CD4-positive, alpha-beta T cell treated with Interferon alpha-2 for 1 hour (primary cell): ENCODE results near the gene LAMB3.

Source experiments
- DNase-seq, 2 donors: peaks; one replicate each; pipeline ENCODE4 v3.0.0-alpha.2; 2020 to 2022

Gene LAMB3

DNA sequence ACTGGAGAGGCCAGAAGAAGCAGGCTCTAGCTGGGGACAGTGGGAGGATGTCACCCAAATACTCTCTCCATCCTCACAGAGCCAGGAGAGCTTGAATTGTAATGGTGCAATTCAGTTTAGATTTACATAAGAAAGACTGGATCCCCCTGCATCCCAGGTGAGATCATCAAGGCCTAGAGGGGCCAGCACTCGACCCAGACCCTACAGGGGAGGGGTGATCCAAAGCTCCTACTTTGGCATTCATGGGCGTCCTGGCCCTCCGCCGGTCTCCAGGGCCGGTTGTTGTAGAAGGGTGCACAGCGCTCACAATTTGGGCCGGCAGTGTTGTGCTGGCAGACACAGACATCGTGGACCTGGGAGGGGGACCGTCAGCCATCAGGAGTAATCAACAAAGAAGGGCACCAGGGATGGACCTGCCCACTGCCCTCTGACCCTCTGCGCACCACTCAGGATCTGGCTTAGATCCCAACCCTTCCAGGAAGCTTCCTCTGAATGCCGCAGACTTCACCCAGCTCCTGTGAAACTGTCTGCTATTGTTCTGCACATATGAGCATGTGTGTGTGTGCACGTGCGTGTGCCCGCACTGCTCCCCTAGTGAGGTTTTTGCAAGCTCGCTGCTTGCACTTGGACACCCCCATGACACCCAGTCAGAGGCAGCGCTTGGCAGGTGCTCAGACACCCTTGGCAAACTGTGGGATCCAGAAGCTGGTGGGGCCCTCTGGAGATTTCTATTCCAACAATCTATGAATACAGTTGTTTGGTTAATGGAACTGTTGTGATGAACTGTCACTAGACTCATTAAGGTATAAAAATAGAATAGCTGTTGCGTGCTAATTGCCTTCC lies 21.6 kb downstream of the LAMB3 start:
- DNase-seq = no peak

DNA sequence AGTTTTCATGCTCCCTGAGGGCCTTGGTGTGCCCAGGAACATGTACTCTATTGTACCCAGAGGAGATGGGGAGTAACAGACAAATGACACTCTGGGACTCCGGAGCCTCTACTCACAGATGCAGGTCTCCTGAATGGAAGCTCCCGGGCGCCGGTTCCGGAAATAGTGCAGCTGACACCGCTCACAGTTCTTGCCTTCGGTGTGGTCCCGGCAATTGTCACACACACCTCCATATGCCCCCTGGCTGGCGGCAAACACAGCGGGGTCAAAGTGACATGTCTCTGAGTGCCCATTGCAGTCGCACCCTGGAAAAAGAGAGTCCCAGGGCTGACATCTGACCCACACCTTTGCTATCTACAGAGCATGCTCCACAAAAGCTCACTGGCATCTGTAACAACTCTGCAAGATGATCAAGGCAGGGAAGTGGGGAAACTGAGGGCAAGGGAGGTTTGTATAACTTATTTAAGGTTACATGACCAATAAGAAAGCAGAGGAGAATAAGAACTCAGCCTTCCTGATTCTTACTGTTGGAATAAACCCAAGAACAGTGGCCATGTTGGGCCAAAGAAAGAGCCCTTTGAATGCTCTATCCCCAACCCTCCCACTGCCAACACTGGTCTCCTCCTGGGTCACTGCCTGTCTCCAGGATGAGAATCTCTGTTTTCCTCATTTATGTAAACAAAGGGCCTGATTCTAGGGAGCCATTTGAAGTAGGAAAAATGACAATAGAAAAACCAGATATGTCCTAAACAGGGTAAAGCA lies 22.4 kb downstream of the LAMB3 start:
- DNase-seq = no peak

DNA sequence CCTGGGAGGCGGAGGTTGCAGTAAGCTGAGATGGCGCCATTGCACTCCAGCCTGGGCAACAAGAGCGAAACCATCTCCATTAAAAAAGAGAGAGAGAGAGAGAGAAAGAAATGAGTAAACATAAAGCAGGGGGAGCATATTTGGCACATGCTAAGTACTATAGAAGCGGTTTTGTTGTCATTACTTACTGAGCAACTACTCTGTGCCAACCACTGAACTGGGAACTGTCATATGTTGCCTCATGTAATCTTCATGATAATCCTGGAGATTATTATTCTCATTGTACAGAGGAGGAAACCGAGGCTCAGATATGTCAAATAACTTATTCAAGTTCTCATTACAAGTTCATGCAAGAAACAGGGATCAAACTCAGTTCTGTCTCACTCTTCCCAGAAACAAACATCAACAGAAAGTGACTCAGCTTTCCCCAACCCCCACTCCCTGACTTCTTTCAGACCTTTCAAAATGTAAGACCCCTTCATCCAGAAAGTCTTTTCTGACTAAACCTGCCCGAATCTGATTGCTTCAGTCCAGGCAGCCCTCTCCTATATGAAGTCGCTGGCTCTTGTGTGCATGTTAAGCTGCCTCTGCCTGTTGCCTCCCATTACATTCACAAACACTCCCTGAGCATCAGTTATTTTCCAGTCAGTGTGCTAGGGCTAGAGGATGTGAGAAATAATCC lies 23.5 kb downstream of the LAMB3 start:
- no peak for DNase-seq

DNA sequence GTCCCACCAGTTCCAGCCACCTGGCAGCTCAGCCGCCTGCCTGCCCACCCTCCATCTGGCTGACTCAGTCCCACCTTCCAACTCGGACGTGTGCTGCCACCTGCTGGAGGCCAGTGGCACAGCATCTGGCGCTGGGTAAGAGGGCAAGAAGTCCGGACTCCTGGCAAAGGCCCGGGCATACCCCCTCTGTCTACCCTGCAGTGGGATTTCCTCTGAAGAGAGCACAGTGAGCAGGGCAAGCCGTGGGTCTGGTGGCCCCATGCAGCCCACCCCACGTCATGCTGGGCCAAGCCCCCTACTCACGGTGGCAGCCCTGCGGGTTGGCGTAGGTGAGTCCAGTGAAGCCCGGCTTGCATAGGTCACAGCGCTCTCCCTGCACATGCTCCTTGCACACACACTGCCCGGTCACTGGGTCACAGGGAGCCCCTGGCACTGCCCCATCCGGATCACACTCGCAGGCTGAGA lies 24.5 kb downstream of the LAMB3 start:
- peak; percentile 60 to 74 for DNase-seq

DNA sequence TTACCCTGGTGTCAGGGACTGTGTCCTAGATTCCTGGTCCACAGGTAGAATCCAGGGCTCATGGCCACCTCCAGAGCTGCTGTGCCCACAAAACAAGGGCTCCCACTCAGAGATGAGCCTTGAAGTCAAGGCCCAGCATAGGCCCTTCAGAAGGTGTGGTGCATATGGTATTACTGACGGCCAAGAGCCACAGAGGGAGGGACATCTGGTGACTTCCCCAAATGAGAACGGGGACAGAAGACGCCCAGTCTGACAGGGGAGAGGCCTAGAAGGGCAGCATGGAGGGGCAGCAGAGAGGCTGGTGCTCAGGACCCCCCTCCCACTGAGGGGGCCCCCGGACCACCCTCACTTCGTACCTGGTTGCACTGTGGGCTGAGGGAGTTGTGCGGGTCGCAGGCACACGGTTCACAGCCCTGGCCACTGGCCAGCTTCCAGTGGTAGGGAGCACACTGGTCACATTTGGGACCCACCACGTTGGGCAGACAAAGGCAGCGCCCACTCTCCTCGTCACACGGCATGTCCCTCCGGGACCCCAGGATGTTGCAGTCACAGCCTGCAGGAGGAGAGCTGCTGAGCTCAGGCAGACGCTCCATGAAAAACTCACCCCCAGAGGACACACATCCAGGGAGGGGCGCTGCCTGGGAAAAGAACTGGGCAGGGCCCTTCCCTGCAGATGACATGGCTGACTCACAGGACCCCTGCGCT lies 25.0 kb downstream of the LAMB3 start:
- DNase-seq = peak in 1 of 2 donors; percentile 30

DNA sequence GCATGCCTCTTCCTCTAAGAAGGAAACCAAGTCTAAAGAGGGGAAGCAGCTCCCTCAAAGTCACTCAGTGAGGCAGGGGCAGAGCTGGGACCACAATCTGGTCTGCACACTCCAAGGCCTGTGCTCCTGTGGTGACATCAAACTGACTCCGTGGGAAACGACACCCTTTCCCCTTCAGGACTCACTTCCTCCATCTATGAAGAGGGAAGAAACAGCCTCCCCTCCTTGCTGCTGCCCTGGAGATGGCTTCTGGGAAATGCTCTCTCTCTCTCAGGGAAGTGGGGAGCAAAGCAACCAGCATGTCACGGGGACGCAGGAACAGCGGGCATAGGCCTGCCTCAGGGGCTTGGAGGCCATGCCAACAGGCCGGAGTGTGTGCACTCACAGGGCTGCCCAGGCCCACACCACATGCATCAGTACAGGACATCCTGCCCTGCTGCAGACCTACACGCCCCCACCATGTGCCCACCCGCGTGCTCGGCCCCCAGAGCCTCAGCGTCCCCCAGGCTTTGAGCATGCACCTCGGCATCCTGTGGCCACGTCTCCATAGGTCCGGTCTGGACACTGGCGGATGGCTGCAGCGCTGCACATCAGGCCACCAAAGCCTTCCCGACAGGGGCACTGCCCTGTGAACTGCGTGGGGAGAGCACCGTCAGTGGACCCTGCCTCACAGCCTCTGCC lies 25.7 kb downstream of the LAMB3 start:
- DNase-seq = peak in 1 of 2 donors; percentile 34

DNA sequence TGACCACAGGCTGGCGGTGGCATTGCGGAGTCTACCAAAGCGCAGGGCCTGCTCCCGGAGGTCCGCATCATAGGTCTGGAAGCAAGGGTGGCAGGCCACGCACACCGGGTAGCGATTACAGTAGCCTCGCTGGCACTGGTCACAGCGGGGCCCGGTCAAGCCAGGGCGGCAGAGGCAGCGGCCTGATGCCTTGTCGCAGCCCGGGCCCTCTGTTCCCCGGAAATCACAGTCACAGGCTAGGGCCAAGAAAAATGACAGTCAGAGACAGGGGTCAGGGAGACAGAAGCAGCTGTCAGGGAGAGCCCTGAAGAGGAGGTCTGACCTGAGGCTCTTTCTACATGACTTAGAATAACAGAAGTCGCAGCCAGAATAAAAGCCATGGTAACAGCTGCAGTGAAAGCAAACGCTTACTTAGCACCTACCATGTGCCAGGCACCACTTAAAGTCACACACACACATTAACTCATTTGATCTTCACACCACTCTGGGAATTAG lies 26.4 kb downstream of the LAMB3 start:
- no peak for DNase-seq

DNA sequence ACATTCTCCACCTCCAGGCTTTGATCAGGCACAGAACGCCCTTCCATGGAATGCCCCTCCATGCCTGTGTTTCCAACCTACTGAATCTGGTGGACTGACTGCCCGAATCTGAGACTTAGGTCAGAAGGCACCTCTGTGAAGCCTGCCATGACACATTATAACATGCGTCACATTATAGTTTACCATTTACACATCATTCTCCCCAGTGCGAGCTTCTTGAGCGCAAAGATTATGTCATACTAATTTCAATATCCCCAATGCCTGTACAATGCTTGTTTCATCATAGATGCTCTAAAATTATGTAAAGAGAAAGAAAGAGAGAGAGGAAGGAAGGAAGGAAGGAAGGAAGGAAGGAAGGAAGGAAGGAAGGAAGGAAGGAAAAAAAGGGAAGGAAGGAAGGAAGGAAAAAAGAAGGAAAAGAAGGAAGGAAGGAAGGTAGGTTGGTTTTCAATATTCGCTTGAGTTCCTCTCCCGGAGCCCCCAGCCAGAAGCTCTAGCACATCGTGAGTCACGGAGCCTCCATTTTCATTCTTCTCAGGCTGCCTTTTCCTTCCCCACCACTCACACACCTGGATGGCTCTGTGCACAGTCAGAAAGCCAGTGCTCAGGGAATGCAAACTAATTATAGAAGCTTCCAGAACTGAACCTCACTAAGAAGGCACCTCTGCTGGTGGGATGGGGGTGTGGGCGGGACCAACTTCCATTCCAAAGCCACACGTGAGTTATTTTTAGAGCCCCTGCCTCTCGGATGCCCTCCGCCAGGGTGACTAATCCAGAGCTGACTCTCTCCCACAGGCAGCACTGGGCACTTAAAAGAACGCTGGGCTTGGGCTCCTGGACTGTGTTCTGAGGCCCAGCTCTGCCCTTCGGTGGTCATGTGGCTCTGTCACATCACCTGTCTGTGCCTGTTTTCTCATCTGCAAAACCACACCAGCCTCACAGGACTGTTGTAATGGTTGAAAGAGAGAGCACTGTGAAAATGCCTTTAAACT lies 27.4 kb downstream of the LAMB3 start:
- no peak for DNase-seq

DNA sequence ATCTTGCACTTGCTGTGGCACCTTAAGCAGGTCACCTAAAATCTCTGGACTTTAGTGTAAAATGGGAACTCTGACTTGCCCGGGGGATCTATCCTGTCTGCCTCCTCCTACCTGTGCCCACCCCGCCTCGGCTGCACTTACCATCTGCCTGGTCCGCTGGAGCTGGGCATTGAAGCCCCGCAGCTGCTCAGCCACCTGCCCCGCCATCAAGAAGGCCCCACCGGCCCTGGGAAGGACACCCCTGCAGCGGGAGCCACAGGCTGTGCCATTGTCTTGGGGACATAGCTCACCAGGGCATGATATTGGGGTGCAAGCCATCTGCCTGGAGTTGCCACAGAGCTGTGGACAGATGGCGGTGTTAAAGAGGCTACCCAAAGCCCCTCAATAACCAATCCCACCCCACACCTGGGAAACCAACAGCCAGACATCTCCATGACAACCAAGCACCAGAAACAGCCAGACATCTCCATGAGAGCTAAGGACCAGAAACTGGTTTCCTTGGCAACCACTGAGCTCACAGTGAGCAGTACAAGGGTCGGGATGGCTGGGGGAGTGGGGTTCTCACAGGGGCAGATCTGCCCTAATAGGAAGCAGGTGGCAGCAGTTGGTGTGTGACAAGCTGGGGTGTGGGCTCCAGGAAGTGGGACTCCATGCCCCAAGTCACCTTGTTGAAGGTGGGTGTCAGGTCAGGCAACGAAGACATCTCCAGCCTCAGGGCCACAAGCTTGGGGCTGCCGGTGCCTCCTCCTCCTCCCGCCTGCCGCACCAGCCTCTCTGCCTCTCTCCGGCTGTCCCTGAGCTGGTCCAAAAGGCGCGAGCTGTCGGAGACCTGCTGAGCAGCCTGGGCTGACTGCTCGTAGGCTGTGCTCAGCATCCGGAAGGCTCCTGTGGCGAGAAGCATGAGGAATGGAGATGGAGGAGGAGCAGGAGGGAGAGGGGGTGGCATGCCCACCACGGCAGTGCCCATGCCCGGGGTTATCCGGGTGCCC lies 29.1 kb downstream of the LAMB3 start:
- no peak for DNase-seq

DNA sequence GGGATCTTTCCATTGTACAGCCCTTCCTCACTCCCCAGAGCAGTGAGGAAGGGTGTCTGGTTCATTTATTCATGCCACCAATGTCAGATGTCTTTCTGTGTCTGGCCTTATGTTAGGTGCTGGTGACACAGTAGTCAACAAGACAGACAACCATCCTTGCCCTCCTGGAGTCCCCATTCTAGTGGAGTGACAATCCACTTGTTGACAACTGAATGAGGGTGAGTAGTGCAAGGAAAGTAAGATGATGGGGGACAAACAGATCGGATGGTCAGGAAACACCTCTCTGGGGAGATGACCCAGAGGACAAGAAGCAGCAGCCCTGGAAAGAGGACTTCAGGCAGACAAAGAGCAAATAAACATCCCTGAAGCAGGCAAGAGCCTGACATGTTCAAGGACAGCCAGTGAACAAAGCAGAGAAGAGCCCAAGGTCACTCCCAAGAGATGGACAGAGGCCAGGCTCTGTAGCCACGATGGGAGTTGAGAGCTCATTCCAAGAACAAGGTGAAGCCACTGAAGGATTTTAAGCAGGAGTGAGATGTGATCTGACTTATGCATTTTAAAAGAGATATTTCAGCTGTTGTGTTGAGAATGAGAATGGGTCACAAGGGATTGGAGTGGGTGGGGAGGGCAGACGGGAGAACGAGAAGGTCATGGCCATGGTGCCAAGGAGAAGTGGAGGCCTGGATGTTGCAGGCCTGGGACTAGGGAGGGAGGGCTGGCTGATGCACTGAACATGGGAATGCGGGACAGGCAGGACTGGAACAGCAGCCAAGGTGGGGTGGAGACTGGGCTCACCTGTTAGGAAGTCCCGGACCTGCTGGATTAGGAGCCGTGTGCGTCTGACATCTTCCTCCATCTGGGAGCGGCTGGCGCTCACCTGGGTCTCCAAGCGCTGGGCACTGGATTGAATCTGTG lies 30.2 kb downstream of the LAMB3 start:
- no peak for DNase-seq

DNA sequence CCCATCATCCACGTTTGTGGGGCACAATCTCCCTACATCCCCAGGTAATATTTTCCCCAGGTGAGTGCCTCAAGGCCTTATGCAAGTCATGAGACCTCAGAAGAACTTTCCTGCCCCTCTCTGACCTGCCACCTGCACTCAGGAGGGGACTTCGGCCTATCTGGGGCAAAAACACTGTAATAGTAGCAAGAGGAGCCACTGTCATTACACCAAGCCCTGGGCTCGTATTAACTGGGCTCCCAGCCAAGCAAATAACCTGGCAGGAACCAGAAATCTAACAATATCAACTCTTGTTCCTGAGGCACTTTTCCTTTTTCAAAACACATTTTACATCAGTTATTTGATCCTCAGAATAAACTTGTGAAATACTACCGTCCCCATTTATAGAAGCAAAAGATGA lies 30.9 kb downstream of the LAMB3 start:
- no peak for DNase-seq

DNA sequence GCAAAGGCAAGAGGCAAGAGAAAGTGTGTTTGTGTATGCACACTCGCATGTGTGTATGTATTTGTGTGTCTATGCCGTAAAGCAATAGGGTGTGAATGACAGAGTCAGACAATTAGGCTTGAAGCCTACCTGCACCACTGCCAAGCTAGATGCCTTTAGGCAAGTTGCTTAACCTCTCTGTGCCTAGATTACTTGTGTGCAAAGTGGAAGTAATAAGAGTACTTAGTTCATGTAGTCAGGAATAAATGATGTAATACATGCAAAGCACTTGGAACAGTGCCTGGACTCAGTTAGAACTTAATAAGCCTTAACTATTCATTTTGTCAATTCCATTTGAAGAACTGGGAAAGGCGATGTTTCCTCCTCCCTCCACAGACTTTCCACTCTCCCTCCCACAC lies 31.7 kb downstream of the LAMB3 start:
- no peak for DNase-seq

DNA sequence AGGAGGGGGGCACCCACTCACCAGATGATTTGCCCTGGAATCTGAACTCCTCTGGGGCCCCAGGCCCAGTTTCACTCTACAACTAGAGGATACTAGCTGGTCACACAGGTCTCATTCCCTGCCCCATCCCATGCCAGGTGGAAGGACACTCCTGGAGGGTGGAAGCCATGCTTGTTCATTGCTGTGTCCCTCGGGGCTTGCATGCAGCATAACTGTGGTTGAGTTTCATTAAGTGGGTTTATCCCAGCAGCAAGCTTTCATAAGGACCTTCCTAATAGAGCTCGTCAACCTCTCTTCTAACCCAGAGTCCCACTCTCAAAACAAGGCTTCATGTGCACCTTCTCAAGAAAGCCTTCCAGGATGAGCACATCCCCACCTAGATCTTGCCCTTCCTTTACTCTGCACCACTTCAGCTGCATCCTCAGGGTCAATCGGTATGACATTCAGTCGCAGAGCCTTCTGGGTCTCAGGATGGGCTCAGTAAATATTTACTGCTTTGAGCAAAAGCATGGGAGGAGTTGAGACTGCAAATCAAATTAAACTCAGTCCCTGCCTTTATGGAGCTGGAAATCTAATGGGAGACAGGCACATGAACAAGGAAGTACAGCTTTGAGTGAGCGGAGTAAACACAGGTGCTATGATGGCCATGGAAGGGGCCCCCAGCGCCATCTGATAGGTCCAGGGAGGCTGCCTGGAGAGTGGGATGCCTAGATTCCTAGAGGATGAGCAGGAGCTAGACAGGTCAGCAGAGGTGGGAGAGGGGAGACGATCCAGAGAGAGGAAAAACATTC lies 32.3 kb downstream of the LAMB3 start:
- DNase-seq = no peak

DNA sequence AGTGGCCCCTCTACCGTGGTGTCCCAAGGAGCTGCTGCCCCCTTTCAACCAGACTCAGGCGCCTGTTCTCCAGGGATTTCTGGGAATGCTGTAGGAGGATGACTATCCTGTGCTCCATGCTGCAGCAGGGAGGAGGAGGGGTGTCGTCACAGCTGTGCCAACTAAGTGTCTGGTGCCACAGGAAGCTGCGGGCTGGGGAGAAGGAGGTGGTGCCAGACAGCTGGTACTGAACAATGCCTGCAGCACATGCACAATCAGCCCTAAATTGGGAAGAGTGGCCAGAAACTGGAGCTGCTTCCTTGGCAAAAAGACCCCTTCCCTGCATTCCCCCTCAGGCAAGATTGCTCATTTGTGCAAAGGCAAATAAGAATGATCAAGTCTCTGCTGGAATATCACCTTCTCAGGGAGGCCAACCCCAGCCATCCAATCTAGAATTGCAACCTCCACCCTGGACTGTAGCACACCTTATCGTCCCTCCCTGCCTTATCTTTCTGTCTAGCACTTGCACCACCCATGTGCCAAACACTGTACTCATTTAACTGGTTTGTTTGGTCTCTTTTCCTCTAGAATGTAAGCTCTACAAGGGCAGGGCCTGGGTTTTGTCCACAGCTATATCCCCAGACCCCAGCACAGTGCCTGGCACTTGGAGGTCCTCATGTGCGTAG lies 33.3 kb downstream of the LAMB3 start:
- peak in 1 of 2 donors; percentile 16 for DNase-seq

DNA sequence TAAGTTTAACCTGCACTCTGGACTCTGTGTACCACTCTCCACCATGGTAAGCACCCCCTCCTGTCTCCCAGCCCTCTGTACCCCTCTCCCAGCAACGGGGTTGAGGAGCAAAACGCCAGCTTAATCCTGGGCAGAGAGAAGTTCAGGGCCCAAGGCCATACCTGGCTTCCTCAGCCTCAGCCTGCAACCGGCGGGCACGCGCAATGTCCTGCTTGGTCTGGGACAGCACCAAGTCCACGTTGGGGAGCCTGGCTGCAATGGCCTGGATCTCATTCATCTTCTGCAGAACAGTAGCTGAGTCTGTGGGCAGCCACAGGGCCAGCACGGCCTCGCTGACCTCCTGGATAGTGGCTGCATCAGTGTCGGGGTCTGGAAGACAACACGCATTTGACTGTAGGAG lies 33.9 kb downstream of the LAMB3 start:
- DNase-seq = no peak

DNA sequence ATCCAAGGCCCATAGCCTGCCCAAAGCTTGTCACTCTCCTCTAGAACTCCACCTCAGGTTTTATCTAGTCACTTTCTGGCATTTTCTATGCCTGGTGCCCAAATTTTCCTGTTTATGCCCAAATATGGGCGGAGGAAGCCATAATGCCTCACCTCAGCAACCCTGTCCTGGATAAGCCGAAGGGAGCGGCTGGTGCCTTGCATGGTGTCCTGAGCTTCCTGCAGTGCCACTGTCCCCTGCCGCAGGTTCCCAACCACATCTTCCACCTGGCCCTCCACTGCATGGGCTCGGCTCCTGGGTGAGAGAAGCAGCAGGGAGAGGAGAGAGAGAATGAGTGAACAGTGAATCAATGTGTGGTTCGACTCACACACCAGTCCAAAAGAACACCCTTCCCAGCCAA lies 34.5 kb downstream of the LAMB3 start:
- DNase-seq = no peak
